Activated naive CD4-positive, alpha-beta T cell treated with anti-CD3 and anti-CD28 coated beads, Interleukin-2, amount 50 U/mL, for 16 hours (primary cell): ENCODE results near the gene NUP210.

Experiments
- DNase-seq: peaks from one replicate; pipeline ENCODE4 v3.0.0-alpha.2; 2020

Gene NUP210

DNA sequence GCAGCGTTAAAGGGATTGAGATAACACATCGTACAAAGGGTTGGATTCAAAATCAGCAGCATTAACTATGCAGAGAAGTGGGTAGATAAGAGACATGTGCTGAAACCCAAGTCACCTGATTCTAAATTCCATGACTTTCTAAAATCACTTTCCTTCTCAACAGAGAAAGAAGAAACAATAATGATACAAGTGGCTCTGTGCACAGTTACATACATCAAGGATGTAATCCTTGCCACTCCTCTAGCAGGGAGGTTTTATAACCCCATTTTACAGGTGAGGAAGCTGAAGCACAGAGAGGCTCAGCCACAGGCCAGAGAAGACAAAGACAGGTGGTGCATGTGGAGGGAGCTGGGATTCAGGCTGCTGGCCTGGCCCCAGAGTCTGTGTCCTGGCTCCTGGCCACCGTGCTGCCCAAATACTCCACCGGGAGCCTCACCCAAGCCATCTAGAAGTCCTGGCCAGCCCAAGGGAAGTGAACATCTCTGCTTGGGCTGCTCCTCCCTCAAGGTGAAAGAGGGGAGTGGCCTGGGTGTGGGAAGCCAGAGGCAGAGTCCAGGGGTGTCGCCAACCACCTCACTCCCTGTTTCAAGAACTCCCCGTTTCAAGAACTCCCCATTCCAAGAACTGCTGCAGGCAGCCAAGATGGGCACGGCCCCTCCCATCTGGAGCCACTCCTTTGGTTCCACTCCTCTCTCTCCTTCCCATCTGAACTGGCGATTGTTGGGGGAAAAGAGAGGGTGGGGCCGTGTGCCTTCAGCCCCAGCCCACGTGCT lies 147.1 kb downstream of the NUP210 start:
- no peak for DNase-seq

- no peak for DNase-seq
These were observed 150.3 kb downstream of the NUP210 start for GRCh38 chr3:13269711-13270378.

- DNase-seq, result no peak
These were observed 151.1 kb downstream of the NUP210 start for GRCh38 chr3:13268961-13269441.

- DNase-seq, result no peak
These were observed 152.0 kb downstream of the NUP210 start for GRCh38 chr3:13268120-13268519.

GRCh38 chr3:13266651-13267362 lies 153.3 kb downstream of the NUP210 start:
- DNase-seq, result no peak
